Measurements from ENCODE around the gene SLC22A12.
"Not testable (repeated sequence)": the region's sequence is repeated elsewhere in the genome, so short reads cannot be mapped to it uniquely, and the experiment has no call there.

SLC22A12 gene

DNA sequence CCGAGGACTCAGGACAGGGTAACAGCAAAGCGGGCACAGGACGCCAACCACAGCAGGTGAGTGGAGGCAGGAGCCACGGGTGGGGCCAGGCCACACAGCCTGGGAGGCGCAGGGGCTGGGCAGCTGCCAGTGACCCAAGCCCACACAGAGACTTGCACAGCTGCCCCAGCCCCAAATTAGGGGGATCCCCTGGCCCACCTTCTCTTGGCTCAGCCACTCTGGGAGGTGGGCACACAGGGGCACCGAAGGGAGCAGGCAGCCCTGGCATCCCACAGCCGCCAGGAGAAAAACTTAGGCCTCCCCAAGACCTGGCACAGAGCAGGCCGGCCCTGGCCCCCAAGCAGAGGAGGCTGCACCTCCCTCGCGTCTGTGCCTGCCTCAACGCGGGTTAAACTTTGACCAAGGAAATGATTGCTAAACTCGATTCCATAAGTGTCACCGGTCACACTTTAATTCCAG is at the start of gene SLC22A12:
Gene SLC22A12 (plus strand): TSS at position 458 of the 459 bp plus-strand sequence. CDS start 337 bp downstream, outside the sequence.
- DNase-seq = no peak

- no peak for DNase-seq
These were observed 48.6 kb upstream of the SLC22A12 start for GRCh38 chr11:64542172-64543125.

DNA sequence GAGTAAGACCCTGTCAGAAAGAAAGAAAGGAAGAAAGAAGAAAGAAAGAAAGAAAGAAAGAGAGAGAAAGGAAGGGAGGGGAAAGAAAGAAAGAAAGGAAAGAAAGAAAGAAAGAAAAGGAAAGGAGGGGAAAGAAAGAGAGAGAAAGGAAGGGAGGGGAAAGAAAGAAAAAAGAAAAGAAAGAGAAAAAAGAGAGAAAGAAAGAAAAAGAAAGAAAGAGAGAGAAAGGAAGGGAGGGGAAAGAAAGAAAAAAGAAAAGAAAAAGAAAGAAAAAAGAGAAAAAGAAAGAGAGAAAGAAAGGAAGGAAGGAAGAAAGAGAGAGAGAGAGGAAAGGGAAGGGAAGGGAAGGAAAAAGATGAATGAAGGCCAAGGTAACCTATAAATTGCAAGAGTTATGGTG is 47.2 kb upstream of the SLC22A12 start:
- no peak for DNase-seq

GRCh38 chr11:64544616-64545296 is 46.3 kb upstream of the SLC22A12 start:
- no peak for DNase-seq

GRCh38 chr11:64545619-64546018 is 45.4 kb upstream of the SLC22A12 start:
- DNase-seq = no peak

GRCh38 chr11:64546176-64546575 is 44.8 kb upstream of the SLC22A12 start:
- DNase-seq = no peak

DNA sequence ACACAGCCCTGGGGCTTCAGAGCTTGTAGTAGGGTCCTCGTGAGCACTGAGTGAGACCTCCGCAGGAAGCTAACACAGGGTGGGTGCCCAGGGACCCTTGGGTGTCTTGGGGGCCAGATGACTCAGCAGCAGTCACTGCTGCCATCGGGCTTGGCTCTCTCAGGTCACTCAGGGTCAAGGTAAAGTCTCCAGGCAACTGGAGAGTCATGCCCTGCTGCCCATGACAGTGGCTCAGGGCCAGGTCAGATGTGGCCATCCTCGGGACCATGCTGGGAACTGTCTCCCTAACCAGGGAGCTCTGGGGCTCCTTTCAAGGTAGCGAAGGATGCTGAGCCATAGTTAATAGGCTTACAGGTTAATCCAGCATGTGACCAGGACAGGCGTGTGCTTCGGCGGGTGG is 44.4 kb upstream of the SLC22A12 start:
- DNase-seq = no peak

DNA sequence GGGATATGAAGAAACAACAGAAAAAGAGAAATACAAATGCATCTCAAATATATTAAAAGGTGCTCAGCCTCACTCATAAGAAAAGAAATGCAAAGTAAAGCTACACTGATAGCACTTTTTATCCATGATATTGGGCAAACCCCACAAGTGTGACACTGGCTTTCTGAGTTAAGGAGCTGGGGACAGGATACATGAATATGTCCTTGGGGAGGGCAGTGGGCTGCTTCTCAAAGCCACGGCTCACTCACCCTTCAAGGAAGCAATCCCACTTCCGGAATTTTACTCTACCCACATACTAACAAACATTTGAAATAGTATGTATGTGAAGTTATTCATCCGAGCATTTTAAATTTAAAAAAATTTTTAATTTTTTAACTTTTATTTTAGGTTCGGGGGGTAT is 41.1 kb upstream of the SLC22A12 start:
- no peak for DNase-seq

- peak; percentile 81 for DNase-seq
These were observed 37.3 kb upstream of the SLC22A12 start for GRCh38 chr11:64553554-64554201.

DNA sequence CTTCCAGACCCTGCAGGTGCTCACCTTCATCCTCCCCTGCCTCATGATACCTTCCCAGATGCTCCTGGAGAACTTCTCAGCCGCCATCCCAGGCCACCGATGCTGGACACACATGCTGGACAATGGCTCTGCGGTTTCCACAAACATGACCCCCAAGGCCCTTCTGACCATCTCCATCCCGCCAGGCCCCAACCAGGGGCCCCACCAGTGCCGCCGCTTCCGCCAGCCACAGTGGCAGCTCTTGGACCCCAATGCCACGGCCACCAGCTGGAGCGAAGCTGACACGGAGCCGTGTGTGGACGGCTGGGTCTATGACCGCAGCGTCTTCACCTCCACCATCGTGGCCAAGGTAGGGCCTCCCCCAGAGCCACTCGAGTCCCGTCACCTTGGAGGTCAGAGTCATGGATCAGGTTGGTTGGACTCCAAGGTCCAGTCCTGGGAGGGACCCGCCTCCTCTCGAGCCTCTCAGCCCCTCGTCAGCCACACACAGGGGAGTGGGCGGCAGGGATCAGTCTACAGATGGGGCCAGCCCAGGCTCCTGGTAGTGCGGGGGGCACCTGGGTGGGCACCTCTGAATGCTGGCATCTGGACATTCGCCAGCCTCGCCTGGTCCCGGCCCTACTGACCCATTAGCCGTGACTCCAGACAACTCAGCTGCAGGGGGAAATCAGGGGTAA is 34.8 kb upstream of the SLC22A12 start:
- DNase-seq = peak; percentile 42

- peak; percentile 7 for DNase-seq
These were observed 34.2 kb upstream of the SLC22A12 start for GRCh38 chr11:64556721-64557250.

DNA sequence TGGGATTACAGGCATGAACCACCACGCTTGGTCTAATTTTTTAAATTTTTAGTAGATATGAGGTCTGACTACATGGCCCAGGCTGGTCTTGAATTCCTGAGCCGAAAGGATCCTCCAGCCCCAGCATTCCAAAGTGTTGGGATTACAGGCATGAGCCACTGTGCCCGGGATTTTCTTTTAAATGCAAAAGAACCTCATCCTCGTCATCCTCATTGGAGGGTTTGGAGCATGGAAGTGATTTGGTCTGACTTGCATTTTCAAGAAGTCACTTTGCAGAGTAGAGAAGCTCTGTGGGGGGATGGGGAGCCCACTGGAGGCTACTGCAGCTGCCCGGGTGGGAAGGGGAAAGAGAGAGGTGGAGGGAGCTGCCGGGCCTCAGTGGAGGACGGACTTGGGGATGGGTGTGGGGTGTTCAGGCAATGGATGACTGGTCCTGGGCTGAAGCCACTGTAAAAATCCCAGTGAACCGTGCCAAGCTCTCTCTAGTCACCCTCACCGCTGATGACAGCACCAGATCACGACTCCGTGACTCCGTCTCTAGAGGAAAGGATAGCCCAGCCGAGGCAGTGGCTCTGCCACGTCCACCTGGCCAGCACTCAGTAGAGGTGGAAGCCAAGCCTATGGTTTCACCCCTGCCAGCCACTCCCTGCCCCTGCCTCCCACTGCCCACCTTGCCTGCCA is 32.8 kb upstream of the SLC22A12 start:
- peak; percentile 25 for DNase-seq

DNA sequence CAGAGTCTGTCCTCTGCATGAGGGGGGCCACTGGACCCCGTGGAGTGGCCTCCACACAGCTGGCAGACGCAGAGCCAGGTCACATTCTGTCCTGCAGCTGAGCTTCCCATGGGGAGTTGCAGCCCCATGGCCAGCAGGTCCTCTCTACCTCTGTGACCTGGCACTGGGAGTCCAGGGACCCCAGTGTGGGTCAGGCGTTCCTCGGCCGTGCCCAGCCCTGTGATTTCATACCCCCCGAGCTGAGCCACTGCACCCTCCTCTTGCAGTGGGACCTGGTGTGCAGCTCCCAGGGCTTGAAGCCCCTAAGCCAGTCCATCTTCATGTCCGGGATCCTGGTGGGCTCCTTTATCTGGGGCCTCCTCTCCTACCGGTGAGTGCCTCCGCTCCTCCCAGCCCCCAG is 32.2 kb upstream of the SLC22A12 start:
- no peak for DNase-seq

GRCh38 chr11:64559351-64560138 is 31.5 kb upstream of the SLC22A12 start:
- no peak for DNase-seq

- DNase-seq = no peak
These were observed 30.8 kb upstream of the SLC22A12 start for GRCh38 chr11:64560139-64560771.

DNA sequence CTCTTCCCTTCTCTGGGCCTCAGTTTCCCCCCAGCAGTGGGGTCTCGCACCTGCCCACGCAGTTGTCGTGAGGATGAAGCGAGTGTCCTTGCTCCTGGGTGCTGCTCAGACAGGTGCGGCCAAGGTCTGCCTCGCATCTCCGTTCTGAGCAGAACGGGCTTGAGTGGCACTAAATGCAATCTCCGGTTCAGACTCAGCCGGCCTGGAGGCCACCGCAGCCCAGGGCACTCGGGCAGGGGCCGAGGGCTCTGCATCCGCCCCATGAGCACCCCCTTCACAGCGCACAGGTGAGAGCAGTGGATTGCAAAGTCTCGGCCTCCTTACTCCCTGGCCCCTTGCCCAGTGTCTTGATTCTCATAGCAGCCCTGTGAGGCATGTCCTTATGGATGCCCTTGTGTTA is 30.1 kb upstream of the SLC22A12 start:
- DNase-seq = no peak

DNA sequence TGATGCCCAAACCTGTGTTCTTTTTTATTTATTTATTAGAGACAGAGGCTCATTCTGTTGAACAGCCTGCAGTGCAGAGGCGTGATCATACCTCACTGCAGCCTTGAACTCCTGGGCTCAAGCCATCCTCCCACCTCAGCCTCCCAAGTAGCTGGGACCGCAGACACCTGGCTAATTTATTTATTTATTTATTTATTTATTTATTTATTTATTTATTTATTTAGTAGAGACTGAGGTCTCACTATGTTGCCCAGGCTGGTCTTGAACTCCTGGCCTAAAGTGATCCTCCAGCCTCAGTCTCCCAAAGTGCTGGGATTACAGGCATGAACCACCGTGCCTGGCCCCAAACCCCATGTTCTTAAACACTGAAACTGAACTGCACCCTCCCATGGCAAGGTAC is 29.6 kb upstream of the SLC22A12 start:
- not testable (repeated sequence) for DNase-seq

- no peak for DNase-seq
These were observed 28.9 kb upstream of the SLC22A12 start for GRCh38 chr11:64561984-64562722.

DNA sequence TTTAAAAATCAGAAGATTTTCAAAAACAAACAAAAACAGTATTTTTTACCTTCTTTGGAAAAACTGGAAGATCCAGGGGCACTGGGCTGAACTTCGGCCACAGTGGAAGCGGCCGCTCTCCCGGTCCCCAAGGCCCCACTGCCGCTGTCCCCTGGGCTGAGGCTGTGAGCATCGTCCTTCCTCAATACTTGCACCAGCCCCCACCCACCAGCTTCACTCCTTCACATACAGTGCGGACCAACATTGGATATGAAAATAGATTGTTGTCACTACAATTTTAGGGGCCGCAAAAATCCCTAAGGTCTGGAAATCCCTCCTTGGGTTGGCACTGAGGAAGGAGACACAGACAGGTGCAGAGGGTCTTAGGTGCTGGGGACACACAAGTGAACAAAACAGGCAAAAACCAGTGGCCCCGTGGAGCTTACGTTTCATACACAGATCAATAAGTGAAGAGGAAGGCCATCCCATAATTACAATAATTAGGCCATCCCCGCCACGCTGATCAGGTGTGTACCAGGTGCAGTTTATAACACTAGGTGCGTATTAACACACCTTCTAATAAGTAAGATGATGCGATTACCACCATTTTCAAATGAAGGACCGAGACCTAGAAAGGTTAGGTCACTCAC is 28.2 kb upstream of the SLC22A12 start:
- no peak for DNase-seq
